Peyer's patch (tissue), 4 donors: ENCODE measurements around the gene L1CAM. TPM values are rescaled to one million over a fixed set of nuclear protein-coding genes. Genes with fewer than 3 reads are reported as not detected.

Source experiments
- DNase-seq, 3 donors: peaks; one replicate each; pipeline ENCODE4 v3.0.0-alpha.2; 2017 to 2019
- H3K27ac ChIP-seq, 4 donors: fragments of 200-600 bp; sonication (generic); one replicate each; pipeline ENCODE4 v1.5.1; 2016 to 2019
- H3K27me3 ChIP-seq, 2 donors: fragments of 200-600 bp; sonication (generic); one replicate each; pipeline ENCODE4 v1.5.1; 2019
- H3K36me3 ChIP-seq, 3 donors: fragments of 200-600 bp; sonication (generic); one replicate each; pipeline ENCODE4 v1.5.1; 2016 to 2019
- H3K4me1 ChIP-seq, 4 donors: fragments of 200-600 bp; sonication (generic); one replicate each; pipeline ENCODE4 v1.5.1; 2016 to 2019
- H3K4me3 ChIP-seq, 4 donors: fragments of 200-600 bp; sonication (generic); 1 replicate in 3 of 4; 2 replicates in 1 of 4; pipeline ENCODE4 v1.5.1; 2016 to 2019; ENCODE audit warnings: mild to moderate bottlenecking in 1 of 4
- H3K9me3 ChIP-seq, 4 donors: fragments of 200-600 bp; sonication (generic); one replicate each; pipeline ENCODE4 v1.5.1; 2016 to 2019; ENCODE audit warnings: mild to moderate bottlenecking in 1 of 4
- POLR2A ChIP-seq, 2 donors: fragments of 450-650 bp; IDR thresholded peaks; one replicate each; pipeline ENCODE4 v1.5.1; 2017; ENCODE audit warnings: antibody characterized with exemption in 2 of 2, mild to moderate bottlenecking in 2 of 2, moderate library complexity in 2 of 2
- total RNA-seq, 4 donors: library from RNA; depleted of rRNA; stranded (reverse); fragments of >200 nt; gene quantifications; one replicate each; pipeline ENCODE4 v1.1.0, GENCODE V29; 2016
- TF ChIP-seq, protein P1 (sequence below), 6 experiments: fragments of 450-650 bp in 4 of 6; fragments of 200-600 bp in 2 of 6; sonication (generic) in 1 of 6; IDR thresholded peaks; one replicate each; pipeline ENCODE4 v1.5.1; 2017 to 2019; ENCODE audit warnings: antibody characterized with exemption in 6 of 6, mild to moderate bottlenecking in 3 of 6, moderate library complexity in 1 of 6

The L1CAM gene
- total RNA-seq, 4 donors from 2014 or later = 1.8 to 7.4 (median 4.6) TPM

DNA sequence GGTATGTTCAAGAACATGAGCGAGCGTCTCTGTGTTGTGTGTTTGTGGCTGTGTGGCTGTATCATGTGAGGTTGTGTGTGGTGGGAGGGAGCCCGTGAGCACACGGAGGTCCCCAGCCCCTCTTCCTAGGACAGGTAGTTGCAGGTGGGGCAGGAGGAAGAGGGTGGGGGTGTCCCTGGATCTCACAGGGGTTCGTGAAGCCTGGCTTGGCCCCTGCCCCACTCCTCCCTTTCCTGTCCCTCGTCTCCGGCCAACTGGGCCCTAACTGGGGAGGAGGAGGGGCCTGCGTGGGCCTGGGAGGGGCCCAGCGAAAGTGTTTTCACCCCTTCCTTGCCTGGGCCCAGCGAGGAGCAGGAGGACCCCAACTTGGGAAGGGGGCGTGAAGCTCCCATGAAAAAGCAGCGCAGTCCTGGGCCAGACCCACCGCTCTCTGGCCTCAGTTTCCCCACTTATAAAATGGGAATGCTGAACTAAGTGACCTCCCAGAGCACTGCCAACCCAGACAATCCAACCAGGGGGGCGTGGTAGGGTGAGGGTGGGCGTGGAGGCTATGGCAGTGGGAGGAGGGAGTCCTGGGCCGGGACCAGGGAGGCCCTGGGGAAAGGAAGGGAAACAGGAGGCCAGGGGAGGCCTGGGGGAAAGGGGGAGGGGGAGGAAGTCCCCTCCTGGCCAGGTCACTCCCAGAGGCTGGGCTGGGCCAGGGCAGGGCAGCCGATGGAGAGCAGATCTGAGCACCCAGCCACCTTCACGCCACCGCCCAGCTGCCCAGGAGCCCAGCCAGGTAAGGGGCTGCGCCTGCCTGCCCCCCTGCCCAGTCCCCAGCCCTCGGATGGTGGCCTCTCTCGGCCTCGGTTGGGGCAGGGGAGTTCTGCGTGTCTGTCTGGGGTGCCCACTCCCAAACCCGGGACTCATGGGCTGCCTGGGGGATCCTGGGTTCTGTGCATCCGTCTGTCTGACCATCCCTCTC is 18.3 kb upstream of the L1CAM start, which contains the start of gene AVPR2:
Gene AVPR2 (plus strand): TSS at position 683 of the 967 bp plus-strand sequence. CDS start 473 bp downstream, outside the sequence.
- H3K27me3 ChIP-seq = no peaks in the 10 kb centered on the region
- H3K36me3 ChIP-seq = no peaks in the 10 kb centered on the region
- no peaks in the 10 kb centered on the region for H3K9me3 ChIP-seq
- peaks cover 0 to 8% (median 0%) of the 10 kb centered on the region in 4 donors for H3K4me1 ChIP-seq
- peak within 1 kb of the TSS in 3 of 4 donors; percentile 6 to 39 (median 12) for H3K27ac ChIP-seq
- DNase-seq = no peak
- TF ChIP-seq POLR2A (IDR thresholded peaks at IDR 0.05) = no peak
- TF ChIP-seq, protein P1, sequence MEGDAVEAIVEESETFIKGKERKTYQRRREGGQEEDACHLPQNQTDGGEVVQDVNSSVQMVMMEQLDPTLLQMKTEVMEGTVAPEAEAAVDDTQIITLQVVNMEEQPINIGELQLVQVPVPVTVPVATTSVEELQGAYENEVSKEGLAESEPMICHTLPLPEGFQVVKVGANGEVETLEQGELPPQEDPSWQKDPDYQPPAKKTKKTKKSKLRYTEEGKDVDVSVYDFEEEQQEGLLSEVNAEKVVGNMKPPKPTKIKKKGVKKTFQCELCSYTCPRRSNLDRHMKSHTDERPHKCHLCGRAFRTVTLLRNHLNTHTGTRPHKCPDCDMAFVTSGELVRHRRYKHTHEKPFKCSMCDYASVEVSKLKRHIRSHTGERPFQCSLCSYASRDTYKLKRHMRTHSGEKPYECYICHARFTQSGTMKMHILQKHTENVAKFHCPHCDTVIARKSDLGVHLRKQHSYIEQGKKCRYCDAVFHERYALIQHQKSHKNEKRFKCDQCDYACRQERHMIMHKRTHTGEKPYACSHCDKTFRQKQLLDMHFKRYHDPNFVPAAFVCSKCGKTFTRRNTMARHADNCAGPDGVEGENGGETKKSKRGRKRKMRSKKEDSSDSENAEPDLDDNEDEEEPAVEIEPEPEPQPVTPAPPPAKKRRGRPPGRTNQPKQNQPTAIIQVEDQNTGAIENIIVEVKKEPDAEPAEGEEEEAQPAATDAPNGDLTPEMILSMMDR (IDR thresholded peaks at IDR 0.05) = no peak
- H3K4me3 ChIP-seq = no peak within 1 kb of the TSS

DNA sequence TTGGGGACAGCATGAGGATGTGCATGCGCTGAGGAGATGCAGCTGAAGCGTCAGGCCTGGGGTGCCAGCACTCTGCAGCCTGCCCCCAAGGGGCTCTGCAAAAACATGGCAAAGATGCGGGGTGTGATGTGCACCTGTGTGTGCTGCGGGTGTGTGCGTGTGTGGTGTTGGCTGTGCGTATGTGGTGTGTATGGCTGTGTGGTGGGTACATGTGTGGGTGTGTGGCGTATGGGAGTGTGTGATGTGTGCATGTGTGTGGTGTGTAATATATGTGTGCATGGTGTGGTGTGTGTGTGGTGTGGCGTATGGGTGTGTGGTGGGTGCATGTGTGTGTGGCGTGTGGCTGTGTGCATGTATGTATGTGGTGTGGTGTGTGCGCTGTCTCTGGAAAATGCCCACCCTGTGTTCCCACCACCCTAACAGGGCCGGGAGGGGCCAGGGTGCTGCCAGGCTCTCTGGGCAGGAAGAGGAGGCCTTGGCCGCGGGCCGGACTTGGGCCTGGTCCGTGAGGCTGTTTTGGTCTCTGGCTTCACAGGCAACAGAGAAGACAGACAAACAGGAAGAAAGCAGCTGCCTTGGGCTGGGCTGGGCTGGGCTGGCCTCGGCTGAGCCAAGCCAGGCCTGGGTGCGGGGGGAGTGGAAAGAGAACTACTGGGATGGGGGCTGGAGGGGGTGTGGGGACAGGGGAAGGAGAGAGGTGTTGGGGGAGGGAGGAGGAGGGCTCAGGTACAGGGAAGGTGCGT is 17.4 kb upstream of the L1CAM start:
- TF ChIP-seq, protein P1 (IDR thresholded peaks at IDR 0.05) = no peak
- no peak for TF ChIP-seq POLR2A (IDR thresholded peaks at IDR 0.05)
- H3K4me1 ChIP-seq = peaks cover 0 to 8% (median 0%) of the 10 kb centered on the region in 4 donors
- H3K9me3 ChIP-seq = no peaks in the 10 kb centered on the region
- H3K4me3 ChIP-seq = no peak overlapping the region
- DNase-seq = peak in 2 of 3 donors; percentile 25 to 38
- peak overlapping the region in 3 of 4 donors; percentile 1 to 39 (median 12) for H3K27ac ChIP-seq
- H3K27me3 ChIP-seq = no peaks in the 10 kb centered on the region
- no peaks in the 10 kb centered on the region for H3K36me3 ChIP-seq

DNA sequence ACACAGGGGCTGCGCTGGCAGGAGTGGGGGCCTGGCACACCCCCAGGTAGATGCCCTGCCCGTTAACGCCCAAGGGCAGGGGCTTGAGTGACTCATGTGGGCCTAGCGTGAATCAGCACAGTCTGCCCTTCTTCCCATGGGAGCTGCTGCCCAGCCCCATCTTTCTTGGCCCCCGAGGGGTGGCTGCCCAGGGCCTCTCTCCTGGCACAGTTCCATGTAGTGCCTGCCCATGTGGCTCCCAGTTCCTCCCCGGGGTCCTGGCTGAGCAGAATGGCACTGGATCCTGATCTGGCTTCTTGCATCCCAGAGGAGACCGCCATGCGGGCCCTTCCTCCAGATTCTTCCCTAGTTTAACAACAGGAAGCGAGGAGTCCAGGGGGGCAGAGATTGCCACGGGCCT is 16.4 kb upstream of the L1CAM start:
- peaks cover 0 to 8% (median 0%) of the 10 kb centered on the region in 4 donors for H3K4me1 ChIP-seq
- H3K36me3 ChIP-seq = no peaks in the 10 kb centered on the region
- no peaks in the 10 kb centered on the region for H3K9me3 ChIP-seq
- peak overlapping the region in 1 of 4 donors; percentile 10 for H3K27ac ChIP-seq
- TF ChIP-seq POLR2A (IDR thresholded peaks at IDR 0.05) = no peak
- TF ChIP-seq, protein P1 (IDR thresholded peaks at IDR 0.05) = no peak
- no peak for DNase-seq
- no peaks in the 10 kb centered on the region for H3K27me3 ChIP-seq
- H3K4me3 ChIP-seq = no peak overlapping the region

DNA sequence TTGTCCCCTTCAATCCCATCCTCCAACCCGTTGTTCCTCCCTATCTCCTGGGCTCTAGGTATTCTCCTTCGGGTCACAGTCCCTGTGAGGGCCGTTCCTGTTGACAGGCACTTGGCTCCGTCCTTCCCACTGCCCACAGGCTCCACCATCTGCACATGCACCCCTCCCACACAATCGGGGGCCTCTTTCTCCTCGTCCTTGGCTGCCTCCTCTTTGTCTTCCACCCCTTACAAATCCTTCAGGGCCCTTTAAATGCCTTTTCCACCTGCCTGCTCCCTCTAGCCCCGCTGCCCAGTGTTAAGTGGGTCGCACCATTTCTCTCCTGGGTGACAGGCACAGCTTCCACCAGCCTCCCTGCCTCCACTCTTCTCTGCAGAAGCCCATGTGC is 15.8 kb upstream of the L1CAM start:
- Histone ChIP-seq H3K36me3 (no peaks in the 10 kb centered on the region), H3K27me3 (no peaks in the 10 kb centered on the region), H3K9me3 (no peaks in the 10 kb centered on the region), H3K27ac (peak overlapping the region in 1 of 4 donors; percentile 10), H3K4me3 (no peak overlapping the region), H3K4me1 (peaks cover 0 to 8% (median 0%) of the 10 kb centered on the region in 4 donors)
- TF ChIP-seq, protein P1 (IDR thresholded peaks at IDR 0.05) = no peak
- no peak for TF ChIP-seq POLR2A (IDR thresholded peaks at IDR 0.05)
- no peak for DNase-seq
